GM18951 (cell line): ENCODE data around the gene SPINT2.
"Not testable (repeated sequence)": the region's sequence is repeated elsewhere in the genome, so short reads cannot be mapped to it uniquely, and the experiment has no call there.

ENCODE experiments used
- POLR2A ChIP-seq: IDR thresholded peaks from 4 replicates; pipeline ENCODE4 v1.6.1; 2011; ENCODE audit warnings: mild to moderate bottlenecking; ENCODE audit not compliant: insufficient read length, insufficient read depth; ENCODE audit errors: extremely low read depth
- in situ Hi-C: fragments of 300-500 bp; cut with MboI; formaldehyde crosslinking; loops from one replicate; pipeline ENCODE4 v1.12.0; 2022; ENCODE audit warnings: low sequenced_read_pairs, mixed read lengths, inconsistent platforms; ENCODE audit not compliant: unreplicated experiment

SPINT2 gene

DNA sequence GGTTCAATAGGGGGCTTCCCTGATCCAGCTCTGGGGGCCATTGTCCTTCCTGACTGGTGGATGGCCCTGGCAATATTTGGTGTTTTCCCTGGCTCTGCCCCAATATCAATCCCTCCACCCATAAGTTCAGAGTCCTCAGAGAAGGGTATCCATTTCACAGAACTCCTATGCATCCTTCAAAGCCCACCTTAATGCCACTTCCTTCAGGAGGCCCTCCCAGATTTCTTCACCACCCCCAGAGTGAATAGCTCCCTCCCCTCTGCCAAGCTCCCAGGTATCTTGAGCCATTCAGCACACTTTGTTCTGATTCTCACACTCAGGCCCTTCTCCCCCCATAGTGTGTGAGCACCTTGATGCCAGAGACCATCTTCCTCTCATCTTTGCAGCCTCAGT is 13.9 kb upstream of the SPINT2 start:
- in situ Hi-C loops = no loop called here
- no peak for TF ChIP-seq POLR2A

GRCh38 chr19:38250821-38251563 is 13.4 kb upstream of the SPINT2 start:
- in situ Hi-C loops = no loop called here
- no peak for TF ChIP-seq POLR2A

GRCh38 chr19:38251564-38252051 is 12.8 kb upstream of the SPINT2 start:
- TF ChIP-seq POLR2A = no peak
- in situ Hi-C loops = no loop called here

GRCh38 chr19:38252385-38252784 is 12.0 kb upstream of the SPINT2 start:
- no peak for TF ChIP-seq POLR2A
- in situ Hi-C loops = no loop called here

- no peak for TF ChIP-seq POLR2A
- in situ Hi-C loops = no loop called here
Observed at GRCh38 chr19:38252941-38253691, 11.3 kb upstream of the SPINT2 start.

DNA sequence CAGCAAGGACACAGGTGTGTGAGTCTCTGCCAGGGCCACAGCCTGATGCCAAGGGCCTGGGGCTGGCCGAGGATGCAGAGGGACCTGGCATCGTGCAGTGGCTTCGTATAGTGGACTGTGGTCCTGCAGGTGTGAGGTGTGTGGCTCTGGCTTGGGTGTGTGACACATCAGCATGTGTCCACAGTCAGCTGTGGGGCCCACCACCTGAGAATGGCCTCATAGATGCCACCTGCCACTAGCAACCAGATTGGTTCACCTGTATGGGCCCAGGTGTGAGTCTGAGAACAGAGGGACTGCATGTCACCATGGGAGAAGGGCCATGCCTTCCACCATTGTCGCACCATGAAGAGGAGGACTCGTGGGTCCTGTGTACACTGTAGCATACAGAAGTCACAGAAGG is 10.6 kb upstream of the SPINT2 start:
- in situ Hi-C loops = no loop called here
- no peak for TF ChIP-seq POLR2A

- in situ Hi-C loops = no loop called here
- no peak for TF ChIP-seq POLR2A
Observed at GRCh38 chr19:38255383-38256014, 8.9 kb upstream of the SPINT2 start.

- in situ Hi-C loops = not testable (repeated sequence)
Observed at GRCh38 chr19:38261942-38262341, 2.4 kb upstream of the SPINT2 start.

DNA sequence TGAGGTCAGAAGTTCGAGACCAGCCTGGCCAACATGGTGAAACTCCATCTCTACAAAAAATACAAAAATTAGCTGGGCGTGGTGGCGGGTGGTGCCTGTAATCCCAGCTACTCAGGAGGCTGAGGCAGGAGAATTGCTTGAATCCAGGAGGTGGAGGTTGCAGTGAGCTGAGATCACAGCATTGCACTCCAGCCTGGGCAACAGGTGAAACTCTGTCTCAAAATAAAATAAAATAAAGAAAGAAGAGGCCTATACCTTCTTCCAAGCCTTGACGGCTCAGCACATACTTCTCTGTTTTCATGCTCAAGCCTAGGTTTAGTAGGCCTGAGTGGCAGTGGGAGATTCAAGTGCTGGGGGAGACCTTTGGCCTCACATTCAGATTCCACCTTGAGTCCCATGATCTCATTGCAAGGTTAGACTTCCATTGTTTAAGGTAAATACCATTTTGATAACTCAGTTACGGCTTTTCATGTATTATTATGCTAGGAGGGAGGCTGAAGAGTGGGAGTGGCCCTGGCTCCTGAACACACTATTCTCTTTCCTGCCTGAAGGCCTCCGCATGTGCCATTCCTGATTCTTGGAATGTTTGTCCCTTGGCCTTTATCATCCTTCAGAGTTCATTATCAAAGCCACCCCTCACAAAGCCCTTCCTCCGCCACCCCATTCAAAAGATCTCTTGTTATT is 1.6 kb upstream of the SPINT2 start:
- TF ChIP-seq POLR2A = no peak
- in situ Hi-C loops = no loop called here

DNA sequence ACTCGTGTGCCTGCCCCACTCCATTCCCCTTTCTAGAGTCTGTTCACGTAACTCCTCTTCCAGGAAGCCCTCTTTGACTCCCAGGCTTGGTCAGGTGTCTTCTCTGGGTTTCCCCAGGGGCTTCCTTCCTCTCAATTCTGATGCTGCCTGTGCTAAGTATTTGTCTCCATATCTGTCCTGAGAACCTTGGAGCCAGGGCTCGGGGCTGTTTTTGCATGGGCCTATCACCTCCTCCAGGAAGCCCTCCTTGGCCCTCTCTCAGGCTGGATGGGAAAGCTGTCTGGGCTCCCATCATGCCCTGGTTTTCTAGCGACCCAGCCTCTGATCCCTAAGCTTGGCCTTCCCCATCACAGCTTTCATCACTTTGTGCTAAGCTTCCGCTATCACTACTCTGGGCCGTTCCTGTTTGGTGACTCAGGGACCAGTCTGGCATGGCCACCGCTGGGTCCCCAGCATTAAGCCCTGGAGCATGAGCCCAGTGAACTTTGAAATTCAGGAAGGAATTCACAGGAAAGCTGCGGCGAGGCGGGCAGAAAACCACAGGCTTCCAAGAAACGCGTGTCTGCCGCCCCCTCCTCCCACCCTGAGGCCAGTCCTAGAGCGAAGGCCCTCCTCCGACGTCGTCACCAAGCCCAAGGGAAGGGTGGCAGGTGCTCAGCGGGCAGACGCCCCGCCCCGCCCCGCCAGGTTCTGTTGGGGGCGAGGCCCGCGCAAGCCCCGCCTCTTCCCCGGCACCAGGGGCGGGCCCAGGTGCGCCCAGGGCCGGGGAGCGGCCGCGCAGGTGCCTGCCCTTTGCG is 486 bp upstream of the SPINT2 start:
- in situ Hi-C loops = no loop called here
- no peak for TF ChIP-seq POLR2A

DNA sequence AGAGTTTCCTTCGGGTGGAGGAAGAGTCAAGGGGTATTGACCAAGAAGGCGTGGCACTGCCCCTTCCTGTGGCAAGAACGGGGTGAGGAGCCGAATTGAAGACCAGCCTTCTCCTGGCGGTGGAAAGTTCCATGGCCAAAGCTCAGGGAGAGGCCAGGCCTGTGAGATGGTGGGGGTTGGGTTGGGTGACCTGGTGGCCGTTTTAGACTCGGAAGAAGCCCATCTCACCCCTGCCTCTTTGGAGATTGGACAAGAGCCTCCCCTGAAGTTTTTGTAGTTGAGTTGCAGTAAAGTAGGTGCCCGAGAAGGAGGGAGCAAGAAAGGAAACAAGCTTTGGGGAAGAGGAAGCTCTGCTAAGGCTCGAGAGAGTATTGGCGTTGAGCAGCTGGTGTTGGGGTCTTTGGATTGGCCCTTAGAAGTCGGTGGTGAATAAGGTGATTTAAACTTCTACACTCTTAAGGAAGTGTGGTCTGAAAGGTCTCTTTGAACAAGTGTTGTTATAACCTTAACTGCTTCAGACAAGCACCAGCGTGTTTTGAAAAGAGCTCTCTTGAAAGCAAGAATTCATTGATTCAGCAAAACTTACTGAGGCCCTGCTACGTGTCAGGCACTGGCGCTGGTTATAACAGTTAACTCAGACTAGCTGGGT is 964 bp downstream of the SPINT2 start:
- in situ Hi-C loops = no loop called here
- no peak for TF ChIP-seq POLR2A

- in situ Hi-C loops = no loop called here
- TF ChIP-seq POLR2A = no peak
Observed at GRCh38 chr19:38265921-38266429, 1.6 kb downstream of the SPINT2 start.
